Kidney epithelial cell (primary cell): ENCODE measurements around the gene SGCD. TPM values are rescaled to one million over a fixed set of nuclear protein-coding genes. Genes with fewer than 3 reads are reported as not detected.

Experiments
- DNase-seq: peaks from one replicate; pipeline ENCODE4 v3.0.0-alpha.2; 2010; ENCODE audit warnings: low read depth
- H3K27me3 ChIP-seq: 2 replicates; pipeline ENCODE4 v1.6.0; 2011; ENCODE audit warnings: low read length; ENCODE audit not compliant: control insufficient read depth, insufficient read depth
- H3K36me3 ChIP-seq: 2 replicates; pipeline ENCODE4 v1.5.1; 2011; ENCODE audit warnings: low read length; ENCODE audit not compliant: control insufficient read depth, insufficient read depth
- H3K4me3 ChIP-seq: 2 replicates; pipeline ENCODE4 v1.5.1; 2011; ENCODE audit warnings: low read depth, mild to moderate bottlenecking, control low read depth, low read length
- CTCF ChIP-seq: IDR thresholded peaks from 2 replicates; pipeline ENCODE4 v1.5.1; 2011; ENCODE audit warnings: mild to moderate bottlenecking, moderate library complexity, low read length, control low read depth, inconsistent platforms; ENCODE audit not compliant: insufficient read depth, poor library complexity, severe bottlenecking
- total RNA-seq: library from RNA; depleted of rRNA; stranded (reverse); fragments of >200 nt; gene quantifications from 2 replicates; pipeline ENCODE4 v1.2.3, GENCODE V29; 2015

The SGCD gene
- total RNA-seq, 1 donor from 2014 or later, result 0.29 TPM

DNA sequence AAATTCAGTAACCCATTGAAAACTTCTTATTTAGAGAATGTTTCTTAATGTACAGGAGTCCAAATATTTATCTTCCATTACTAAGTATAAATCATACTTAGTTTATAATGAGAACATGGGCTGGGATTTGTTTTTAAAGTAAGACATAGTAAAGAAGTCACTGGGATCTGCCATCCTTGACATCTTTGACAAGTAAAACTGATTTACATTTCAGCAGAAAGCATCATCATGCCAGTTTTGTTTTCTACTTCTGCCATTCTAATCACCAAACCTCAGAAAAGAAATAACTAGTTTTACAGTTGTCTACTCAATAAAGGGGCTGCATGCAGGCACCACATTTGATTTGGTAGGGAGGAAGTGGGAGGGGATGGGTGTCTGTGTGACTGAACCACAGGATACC is 301.5 kb downstream of the SGCD start:
- H3K27me3 ChIP-seq, result no peaks in the 10 kb centered on the region
- no peak for DNase-seq
- TF ChIP-seq CTCF, result no peak
- no peaks in the 10 kb centered on the region for H3K36me3 ChIP-seq
- no peak overlapping the region for H3K4me3 ChIP-seq

GRCh38 chr5:156631005-156631404 is 304.0 kb downstream of the SGCD start:
- H3K4me3 ChIP-seq, result no peak overlapping the region
- no peak for TF ChIP-seq CTCF
- no peaks in the 10 kb centered on the region for H3K36me3 ChIP-seq
- no peak for DNase-seq
- H3K27me3 ChIP-seq, result no peaks in the 10 kb centered on the region

DNA sequence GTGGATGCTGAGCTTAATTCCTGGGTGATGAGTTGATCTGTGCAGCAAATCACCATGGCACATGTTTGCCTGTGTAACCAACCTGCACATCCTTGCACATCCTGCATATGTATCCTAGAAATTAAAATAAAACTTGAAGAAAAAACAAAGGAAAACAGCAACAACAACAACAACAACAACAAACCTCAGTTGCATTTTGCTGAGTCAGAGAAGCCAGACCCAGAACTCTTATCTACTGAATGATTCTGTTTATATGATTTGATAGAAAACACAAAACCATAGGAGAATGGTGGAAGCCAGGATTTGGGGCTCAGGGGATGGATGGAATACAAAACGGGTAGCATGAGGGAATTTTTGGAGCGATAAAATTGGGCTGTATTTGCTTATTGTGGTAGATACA is 307.3 kb downstream of the SGCD start:
- H3K27me3 ChIP-seq, result no peaks in the 10 kb centered on the region
- TF ChIP-seq CTCF, result no peak

DNA sequence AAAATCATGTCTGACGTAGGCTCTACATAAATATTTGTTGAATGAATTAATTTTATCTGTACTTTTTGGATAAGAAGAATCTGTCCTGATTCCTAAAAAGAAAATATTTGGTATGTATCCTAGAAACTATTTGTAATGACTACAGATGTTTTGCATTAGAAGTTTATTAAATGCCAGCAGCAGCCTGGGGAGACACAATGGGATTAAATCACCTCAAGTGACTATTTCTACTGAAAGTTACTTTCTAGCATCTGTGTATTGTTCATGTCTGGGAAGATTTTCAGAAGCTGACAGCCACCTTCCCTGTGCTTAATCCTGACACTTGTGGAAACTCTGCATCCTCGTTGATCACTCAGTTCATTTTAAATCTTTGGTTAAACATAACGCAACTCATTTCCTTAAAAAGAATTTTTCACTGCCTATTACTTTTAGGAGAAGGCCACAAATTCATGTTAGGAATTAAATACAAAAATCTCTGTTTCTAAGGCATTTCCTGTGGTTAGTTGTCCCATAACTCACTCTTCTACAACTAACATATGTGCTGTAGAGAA is 313.8 kb downstream of the SGCD start:
- TF ChIP-seq CTCF, result no peak

More for the DNA sequence above, 307.3 kb downstream of the SGCD start:
- Histone ChIP-seq H3K4me3 (no peak overlapping the region), H3K36me3 (no peaks in the 10 kb centered on the region)
- DNase-seq, result no peak

DNA sequence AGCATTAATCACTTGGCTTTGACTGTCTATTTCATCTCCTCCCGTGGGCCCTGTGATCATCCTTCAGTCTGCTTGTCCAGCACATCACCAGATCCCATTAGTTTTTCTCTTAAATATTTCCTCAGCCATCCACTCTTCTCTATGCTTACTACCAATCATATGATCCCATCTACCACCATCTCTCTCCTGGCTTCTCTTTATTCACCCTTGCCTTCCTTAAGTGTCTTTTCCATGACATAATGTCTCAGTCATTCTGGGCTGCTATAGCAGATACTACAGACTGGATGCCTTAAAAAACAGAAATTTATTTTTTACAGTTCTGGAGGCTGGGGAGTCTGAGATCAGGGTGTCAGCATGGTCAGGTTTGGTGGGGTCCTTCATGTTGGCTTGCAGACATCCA is 314.7 kb downstream of the SGCD start:
- H3K27me3 ChIP-seq, result no peaks in the 10 kb centered on the region
- no peak for TF ChIP-seq CTCF
- H3K36me3 ChIP-seq, result no peaks in the 10 kb centered on the region
- DNase-seq, result no peak
- H3K4me3 ChIP-seq, result no peak overlapping the region

More for the DNA sequence above, 313.8 kb downstream of the SGCD start:
- DNase-seq, result no peak
- H3K27me3 ChIP-seq, result no peaks in the 10 kb centered on the region
- no peaks in the 10 kb centered on the region for H3K36me3 ChIP-seq
- H3K4me3 ChIP-seq, result no peak overlapping the region

- TF ChIP-seq CTCF, result no peak
- Histone ChIP-seq H3K36me3 (no peaks in the 10 kb centered on the region), H3K27me3 (no peaks in the 10 kb centered on the region), H3K4me3 (no peak overlapping the region)
- DNase-seq, result peak; percentile 25
Measured at GRCh38 chr5:156647034-156647451, 320.1 kb downstream of the SGCD start.
